Right atrium auricular region (tissue), 2 donors: ENCODE data around the gene ZNF335. TPM values are rescaled to one million over a fixed set of nuclear protein-coding genes. Genes with fewer than 3 reads are reported as not detected.

Experiments
- DNase-seq: peaks from one replicate; pipeline ENCODE4 v3.0.0-alpha.2; 2019; ENCODE audit warnings: low spot score
- H3K27ac ChIP-seq, 2 donors: fragments of 200-600 bp; sonication (generic); 1 replicate in 1 of 2; 2 replicates in 1 of 2; pipeline ENCODE4 v1.5.1; 2016 to 2019
- H3K27me3 ChIP-seq, 2 donors: fragments of 200-600 bp; sonication (generic); one replicate each; pipeline versions ENCODE4 v1.5.1 to v1.6.0; 2017 to 2019
- H3K36me3 ChIP-seq: fragments of 200-600 bp; sonication (generic); one replicate; pipeline ENCODE4 v1.5.1; 2016
- H3K4me1 ChIP-seq, 2 donors: fragments of 200-600 bp; sonication (generic); one replicate each; pipeline versions ENCODE4 v1.5.1 to v1.6.0; 2017 to 2019
- H3K4me3 ChIP-seq, 2 donors: fragments of 200-600 bp; sonication (generic); 1 replicate in 1 of 2; 2 replicates in 1 of 2; pipeline ENCODE4 v1.5.1; 2017 to 2019; ENCODE audit warnings: mild to moderate bottlenecking in 1 of 2, moderate library complexity in 1 of 2
- H3K9me3 ChIP-seq, 2 donors: fragments of 200-600 bp; sonication (generic); one replicate each; pipeline ENCODE4 v1.5.1; 2019
- CTCF ChIP-seq, 2 donors: fragments of 200-600 bp; sonication (generic); IDR thresholded peaks; one replicate each; pipeline ENCODE4 v1.5.1; 2019; ENCODE audit warnings: antibody characterized with exemption in 2 of 2
- total RNA-seq, 2 donors: library from RNA; depleted of rRNA; stranded (reverse); fragments of >200 nt; gene quantifications; one replicate each; pipeline ENCODE4 v1.1.0, GENCODE V29; 2016

Gene ZNF335
- total RNA-seq, 2 donors from 2014 or later = 6.6 to 12.1 TPM

- no peak overlapping the region for H3K4me3 ChIP-seq
- H3K27ac ChIP-seq = no peak overlapping the region
- no peak for DNase-seq
- H3K9me3 ChIP-seq = no peaks in the 10 kb centered on the region
- peaks cover 83% of the 10 kb centered on the region for H3K36me3 ChIP-seq
- TF ChIP-seq CTCF (IDR thresholded peaks at IDR 0.05) = no peak
- no peaks in the 10 kb centered on the region for H3K27me3 ChIP-seq
- no peaks in the 10 kb centered on the region for H3K4me1 ChIP-seq
Observed at GRCh38 chr20:45953672-45954071, 18.3 kb downstream of the ZNF335 start.

GRCh38 chr20:45952861-45953260, 19.1 kb downstream of the ZNF335 start:
- no peaks in the 10 kb centered on the region for H3K4me1 ChIP-seq
- no peak for TF ChIP-seq CTCF (IDR thresholded peaks at IDR 0.05)
- no peak overlapping the region for H3K27ac ChIP-seq
- H3K9me3 ChIP-seq = no peaks in the 10 kb centered on the region
- no peak overlapping the region for H3K4me3 ChIP-seq
- no peaks in the 10 kb centered on the region for H3K27me3 ChIP-seq
- DNase-seq = no peak
- H3K36me3 ChIP-seq = peaks cover 85% of the 10 kb centered on the region

- Histone ChIP-seq H3K4me1 (no peaks in the 10 kb centered on the region), H3K27me3 (no peaks in the 10 kb centered on the region), H3K4me3 (no peak overlapping the region), H3K27ac (no peak overlapping the region), H3K36me3 (peaks cover 85% of the 10 kb centered on the region), H3K9me3 (no peaks in the 10 kb centered on the region)
- DNase-seq = no peak
- TF ChIP-seq CTCF (IDR thresholded peaks at IDR 0.05) = no peak
Observed at GRCh38 chr20:45951925-45952834, 19.8 kb downstream of the ZNF335 start.

- no peak for TF ChIP-seq CTCF (IDR thresholded peaks at IDR 0.05)
- peaks cover 85% of the 10 kb centered on the region for H3K36me3 ChIP-seq
- H3K4me1 ChIP-seq = peaks cover 0 to 10% of the 10 kb centered on the region in 2 donors
- H3K27ac ChIP-seq = no peak overlapping the region
- H3K27me3 ChIP-seq = no peaks in the 10 kb centered on the region
- no peak for DNase-seq
- no peaks in the 10 kb centered on the region for H3K9me3 ChIP-seq
- no peak overlapping the region for H3K4me3 ChIP-seq
Observed at GRCh38 chr20:45950330-45950646, 21.7 kb downstream of the ZNF335 start.

- H3K9me3 ChIP-seq = no peaks in the 10 kb centered on the region
- H3K27ac ChIP-seq = no peak overlapping the region
- H3K27me3 ChIP-seq = no peaks in the 10 kb centered on the region
- peaks cover 90% of the 10 kb centered on the region for H3K36me3 ChIP-seq
- peaks cover 0 to 10% of the 10 kb centered on the region in 2 donors for H3K4me1 ChIP-seq
- H3K4me3 ChIP-seq = no peak overlapping the region
- TF ChIP-seq CTCF (IDR thresholded peaks at IDR 0.05) = no peak
- DNase-seq = no peak
Observed at GRCh38 chr20:45949542-45950329, 22.3 kb downstream of the ZNF335 start.
